Mesenchymal stem cell (in vitro differentiated cells and primary cell): ENCODE data around the gene EPHX1.
A peak's percentile ranks its signal among the peaks of the same experiment; 100 is the strongest.

Experiments
- DNase-seq: peaks from one replicate; pipeline ENCODE4 v3.0.0-alpha.2; 2013
- H2AFZ ChIP-seq: one replicate; pipeline ENCODE4 v1.6.1; 2013; ENCODE audit warnings: low read depth, mild to moderate bottlenecking, control low read depth, inconsistent platforms, low read length, moderate library complexity
- H2AK5ac ChIP-seq: 2 replicates; pipeline ENCODE4 v1.6.1; 2013; ENCODE audit warnings: low read length, moderate library complexity, mild to moderate bottlenecking, inconsistent platforms; ENCODE audit not compliant: severe bottlenecking
- H2BK120ac ChIP-seq: one replicate; pipeline ENCODE4 v1.6.1; 2013; ENCODE audit warnings: low read depth, mild to moderate bottlenecking, inconsistent platforms, low read length, moderate library complexity
- H2BK12ac ChIP-seq, 2 experiments: one replicate each; pipeline ENCODE4 v1.6.1; 2013; ENCODE audit warnings: inconsistent platforms in 2 of 2, low read length in 2 of 2, mild to moderate bottlenecking in 2 of 2, moderate library complexity in 2 of 2, control low read depth in 1 of 2
- H2BK15ac ChIP-seq: one replicate; pipeline ENCODE4 v1.6.1; 2013; ENCODE audit warnings: mild to moderate bottlenecking, low read depth, inconsistent platforms; ENCODE audit not compliant: poor library complexity, severe bottlenecking
- H2BK5ac ChIP-seq: 2 replicates; pipeline ENCODE4 v1.6.1; 2013; ENCODE audit warnings: low read depth, mild to moderate bottlenecking, low read length, control low read depth, inconsistent platforms; ENCODE audit not compliant: poor library complexity, severe bottlenecking
- H3K14ac ChIP-seq, 2 experiments: one replicate each; pipeline ENCODE4 v1.6.1; 2013; ENCODE audit warnings: inconsistent platforms in 2 of 2, low read length in 2 of 2, control low read depth in 1 of 2, mild to moderate bottlenecking in 1 of 2, moderate library complexity in 1 of 2
- H3K18ac ChIP-seq, 2 experiments: one replicate each; pipeline ENCODE4 v1.6.1; 2013; ENCODE audit warnings: inconsistent platforms in 2 of 2, low read length in 2 of 2, control low read depth in 1 of 2, low read depth in 1 of 2, mild to moderate bottlenecking in 1 of 2
- H3K23ac ChIP-seq, 2 experiments: one replicate each; pipeline ENCODE4 v1.6.1; 2013; ENCODE audit warnings: inconsistent platforms in 2 of 2, low read length in 2 of 2, mild to moderate bottlenecking in 2 of 2, moderate library complexity in 2 of 2, control low read depth in 1 of 2
- H3K27ac ChIP-seq: 2 replicates; pipeline ENCODE4 v1.5.1; 2013; ENCODE audit warnings: mild to moderate bottlenecking, moderate library complexity, low read length, control low read depth, inconsistent platforms; ENCODE audit not compliant: poor library complexity, severe bottlenecking
- H3K27me3 ChIP-seq, 2 experiments: 2 replicates each; pipeline versions ENCODE4 v1.6.1 to v1.7.0; 2013; ENCODE audit warnings: low read length in 2 of 2, mild to moderate bottlenecking in 2 of 2, moderate library complexity in 2 of 2, control low read depth in 1 of 2, inconsistent platforms in 1 of 2; ENCODE audit not compliant: control insufficient read depth in 1 of 2, insufficient read depth in 1 of 2
- H3K36me3 ChIP-seq, 2 experiments: 2 replicates each; pipeline versions ENCODE4 v1.6.1 to v1.7.0; 2013; ENCODE audit warnings: low read length in 2 of 2, control low read depth in 1 of 2, inconsistent platforms in 1 of 2, low read depth in 1 of 2, mild to moderate bottlenecking in 1 of 2; ENCODE audit not compliant: insufficient read depth in 2 of 2, control insufficient read depth in 1 of 2
- H3K4ac ChIP-seq, 2 experiments: one replicate each; pipeline ENCODE4 v1.6.1; 2013; ENCODE audit warnings: inconsistent platforms in 2 of 2, low read length in 2 of 2, mild to moderate bottlenecking in 2 of 2, moderate library complexity in 2 of 2, control low read depth in 1 of 2, low read depth in 1 of 2
- H3K4me1 ChIP-seq: 2 replicates; pipeline ENCODE4 v1.6.1; 2013; ENCODE audit warnings: low read depth, low read length, control low read depth; ENCODE audit not compliant: control insufficient read depth, insufficient read depth
- H3K4me2 ChIP-seq: 2 replicates; pipeline ENCODE4 v1.6.1; 2013; ENCODE audit warnings: low read length, mild to moderate bottlenecking, inconsistent platforms; ENCODE audit not compliant: poor library complexity, severe bottlenecking
- H3K4me3 ChIP-seq, 2 experiments: 2 replicates each; pipeline versions ENCODE4 v1.5.1 to v1.7.0; 2013; ENCODE audit warnings: low read length in 2 of 2, mild to moderate bottlenecking in 2 of 2, control low read depth in 1 of 2, low read depth in 1 of 2; ENCODE audit not compliant: insufficient read depth in 1 of 2
- H3K79me1 ChIP-seq: replicated peaks from 2 replicates; pipeline ENCODE4 v1.6.1; 2013; ENCODE audit warnings: mild to moderate bottlenecking, control low read depth, low read length, inconsistent platforms; ENCODE audit not compliant: poor library complexity, severe bottlenecking
- H3K9ac ChIP-seq: 2 replicates; pipeline ENCODE4 v1.7.0; 2013; ENCODE audit warnings: mild to moderate bottlenecking, low read length, moderate library complexity
- H3K9me3 ChIP-seq: 2 replicates; pipeline ENCODE4 v1.7.0; 2013; ENCODE audit warnings: mild to moderate bottlenecking, low read length; ENCODE audit not compliant: control insufficient read depth
- H4K8ac ChIP-seq: one replicate; pipeline ENCODE4 v1.6.1; 2013; ENCODE audit warnings: inconsistent platforms, mild to moderate bottlenecking, low read length, moderate library complexity
- H4K91ac ChIP-seq: one replicate; pipeline ENCODE4 v1.6.1; 2013; ENCODE audit warnings: mild to moderate bottlenecking, low read length, inconsistent platforms
- WGBS: methylation state at CpG from one replicate; pipeline ENCODE4 v1.1.7; 2013; ENCODE audit warnings: mixed read lengths; 5-methylcytosine and 5-hydroxymethylcytosine counted together

EPHX1 gene

GRCh38 chr1:225845097-225845496, 35.2 kb downstream of the EPHX1 start:
- Histone ChIP-seq H3K9ac (no peak overlapping the region), H2BK12ac (no peak overlapping the region), H3K18ac (no peak overlapping the region), H3K14ac (no peak overlapping the region), H4K8ac (no peak overlapping the region), H2BK5ac (no peak overlapping the region), H2BK15ac (no peak overlapping the region), H3K79me1 (no peaks in the 10 kb centered on the region), H3K27ac (no peak overlapping the region), H3K4ac (no peak overlapping the region), H3K4me1 (peaks cover 3% of the 10 kb centered on the region), H2BK120ac (no peak overlapping the region), H3K4me2 (no peak overlapping the region), H3K23ac (no peak overlapping the region), H3K4me3 (no peak overlapping the region), H2AK5ac (no peak overlapping the region), H4K91ac (no peak overlapping the region), H3K27me3 (no peaks in the 10 kb centered on the region), H3K36me3 (peaks cover 70 to 74% of the 10 kb centered on the region in 2 experiments), H2AFZ (no peak overlapping the region), H3K9me3 (no peaks in the 10 kb centered on the region)
- DNase-seq, result no peak
- 95% methylated on average over 14 of the region's 14 CpGs for WGBS

GRCh38 chr1:225845571-225846259, 35.8 kb downstream of the EPHX1 start:
- no peak overlapping the region for H2AFZ ChIP-seq
- H3K9me3 ChIP-seq, result no peaks in the 10 kb centered on the region
- H2AK5ac ChIP-seq, result no peak overlapping the region
- H3K4me2 ChIP-seq, result no peak overlapping the region
- H3K18ac ChIP-seq, result no peak overlapping the region
- no peak overlapping the region for H3K4ac ChIP-seq
- H2BK12ac ChIP-seq, result no peak overlapping the region
- DNase-seq, result peak; percentile 80
- no peaks in the 10 kb centered on the region for H3K79me1 ChIP-seq
- no peak overlapping the region for H3K4me3 ChIP-seq
- H3K27ac ChIP-seq, result no peak overlapping the region
- no peak overlapping the region for H3K23ac ChIP-seq
- H2BK15ac ChIP-seq, result no peak overlapping the region
- 72% methylated on average over 13 of the region's 13 CpGs for WGBS
- H3K14ac ChIP-seq, result no peak overlapping the region
- H3K27me3 ChIP-seq, result no peaks in the 10 kb centered on the region
- peaks cover 3% of the 10 kb centered on the region for H3K4me1 ChIP-seq
- peaks cover 67 to 68% of the 10 kb centered on the region in 2 experiments for H3K36me3 ChIP-seq
- no peak overlapping the region for H4K91ac ChIP-seq
- peak overlapping the region; percentile 11 for H3K9ac ChIP-seq
- H2BK120ac ChIP-seq, result no peak overlapping the region
- peak overlapping the region; percentile 60 for H4K8ac ChIP-seq
- H2BK5ac ChIP-seq, result no peak overlapping the region

GRCh38 chr1:225846331-225847310, 36.7 kb downstream of the EPHX1 start:
- no peak overlapping the region for H2AFZ ChIP-seq
- 97% methylated on average over 19 of the region's 20 CpGs for WGBS
- H3K14ac ChIP-seq, result no peak overlapping the region
- no peak overlapping the region for H3K4ac ChIP-seq
- H3K18ac ChIP-seq, result no peak overlapping the region
- H4K8ac ChIP-seq, result no peak overlapping the region
- H3K4me2 ChIP-seq, result no peak overlapping the region
- H2AK5ac ChIP-seq, result no peak overlapping the region
- H2BK12ac ChIP-seq, result no peak overlapping the region
- no peak overlapping the region for H3K27ac ChIP-seq
- H3K4me1 ChIP-seq, result peaks cover 3% of the 10 kb centered on the region
- H2BK120ac ChIP-seq, result no peak overlapping the region
- no peaks in the 10 kb centered on the region for H3K27me3 ChIP-seq
- no peak overlapping the region for H4K91ac ChIP-seq
- no peak for DNase-seq
- no peaks in the 10 kb centered on the region for H3K9me3 ChIP-seq
- H3K9ac ChIP-seq, result no peak overlapping the region
- H3K4me3 ChIP-seq, result no peak overlapping the region
- H2BK5ac ChIP-seq, result no peak overlapping the region
- H3K79me1 ChIP-seq, result no peaks in the 10 kb centered on the region
- H2BK15ac ChIP-seq, result no peak overlapping the region
- H3K23ac ChIP-seq, result no peak overlapping the region
- peaks cover 66 to 71% of the 10 kb centered on the region in 2 experiments for H3K36me3 ChIP-seq

- H2BK15ac ChIP-seq, result no peak overlapping the region
- no peak overlapping the region for H2BK5ac ChIP-seq
- peaks cover 3% of the 10 kb centered on the region for H3K4me1 ChIP-seq
- no peak for DNase-seq
- WGBS, result 96% methylated on average over 3 of the region's 4 CpGs
- H2BK12ac ChIP-seq, result no peak overlapping the region
- no peaks in the 10 kb centered on the region for H3K9me3 ChIP-seq
- no peaks in the 10 kb centered on the region for H3K79me1 ChIP-seq
- no peak overlapping the region for H3K18ac ChIP-seq
- no peaks in the 10 kb centered on the region for H3K27me3 ChIP-seq
- no peak overlapping the region for H3K23ac ChIP-seq
- no peak overlapping the region for H2AK5ac ChIP-seq
- H3K36me3 ChIP-seq, result peaks cover 65 to 66% of the 10 kb centered on the region in 2 experiments
- no peak overlapping the region for H3K4ac ChIP-seq
- H2AFZ ChIP-seq, result no peak overlapping the region
- H3K9ac ChIP-seq, result no peak overlapping the region
- no peak overlapping the region for H3K14ac ChIP-seq
- H3K27ac ChIP-seq, result no peak overlapping the region
- H2BK120ac ChIP-seq, result no peak overlapping the region
- H4K8ac ChIP-seq, result no peak overlapping the region
- H3K4me2 ChIP-seq, result no peak overlapping the region
- H4K91ac ChIP-seq, result no peak overlapping the region
- H3K4me3 ChIP-seq, result peak overlapping the region in 1 of 2 experiments; percentile 33
These were observed 37.7 kb downstream of the EPHX1 start for GRCh38 chr1:225847610-225848009.
